GM19025 (cell line): Measurements from ENCODE around the gene SUGCT.

Source experiments
- ATAC-seq: cut with Tn5 transposase; IDR thresholded peaks from one replicate; pipeline ENCODE4 v1.9.1; 2021; ENCODE audit warnings: mild to moderate bottlenecking, low read depth, moderate library complexity; ENCODE audit not compliant: unreplicated experiment

The SUGCT gene

DNA sequence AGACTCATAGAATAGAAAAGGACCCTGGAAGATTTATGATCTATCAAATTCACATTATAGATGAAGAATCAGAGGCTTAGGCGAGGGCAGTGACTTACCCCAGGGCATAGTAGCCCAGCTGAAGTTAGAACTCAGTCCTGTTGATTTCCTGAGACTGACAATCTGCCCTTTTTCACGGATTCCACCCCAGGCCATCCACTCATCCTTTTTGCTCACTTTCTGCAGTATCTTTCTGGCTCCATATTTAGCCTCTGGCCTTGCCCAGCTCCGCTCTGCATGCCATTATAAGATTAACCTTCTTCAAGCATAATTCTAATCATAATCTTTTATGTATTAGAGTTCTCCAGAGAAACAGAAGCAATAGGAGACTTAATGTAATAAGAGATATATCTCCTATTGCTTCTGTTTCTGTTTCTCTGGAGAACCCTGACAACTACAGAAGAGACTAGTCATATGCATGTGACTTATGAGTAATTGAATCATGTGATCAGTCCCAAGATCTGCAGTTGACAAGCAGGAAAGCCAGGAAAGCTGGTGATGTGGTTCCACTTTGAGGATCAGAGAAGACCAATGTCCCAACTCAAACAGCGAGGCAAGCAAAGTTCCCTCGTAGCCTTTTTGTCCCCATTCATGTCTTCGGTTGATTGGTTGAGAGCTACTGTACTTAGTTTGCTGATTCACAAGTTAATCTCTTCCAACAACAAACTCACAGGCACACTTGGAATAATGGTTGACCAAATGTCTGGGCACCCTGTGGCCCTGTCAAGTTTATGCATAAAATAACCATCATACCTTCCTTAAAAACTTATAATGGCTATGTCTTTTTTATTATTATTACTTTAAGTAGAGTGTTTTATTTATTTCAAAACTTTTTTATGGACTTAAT, 412.1 kb downstream of the SUGCT start:
- ATAC-seq = no peak

DNA sequence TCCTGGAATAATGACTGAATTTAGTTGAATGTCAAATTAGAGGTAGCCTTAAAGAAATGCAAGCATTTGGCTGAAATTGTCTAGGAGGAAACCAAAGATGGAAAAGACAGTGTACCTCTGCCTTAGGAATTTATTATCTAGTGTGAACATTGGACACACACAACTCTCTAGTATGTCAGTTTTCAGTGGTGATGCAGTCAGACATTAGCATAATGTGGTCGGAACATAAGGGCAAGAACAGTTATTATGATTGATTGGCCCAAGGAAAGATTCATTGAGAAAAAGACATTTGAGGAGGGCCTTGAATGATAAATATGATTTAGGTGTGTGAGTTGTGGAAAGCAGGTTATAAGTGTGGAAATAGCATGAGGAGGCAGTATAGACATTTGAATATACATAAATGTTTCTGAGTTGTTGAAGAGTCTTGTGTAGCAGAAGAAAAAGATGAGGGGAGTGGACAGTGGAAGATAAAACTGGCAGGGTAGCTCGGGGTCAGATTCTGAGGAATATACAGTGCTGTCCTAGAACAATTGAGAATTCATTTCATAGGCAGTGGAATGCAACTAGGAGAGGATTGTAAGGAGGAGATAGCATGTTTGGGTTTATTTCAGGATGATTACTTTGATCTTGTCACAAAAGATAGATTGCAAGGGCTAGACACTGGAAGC, 414.7 kb downstream of the SUGCT start:
- no peak for ATAC-seq

DNA sequence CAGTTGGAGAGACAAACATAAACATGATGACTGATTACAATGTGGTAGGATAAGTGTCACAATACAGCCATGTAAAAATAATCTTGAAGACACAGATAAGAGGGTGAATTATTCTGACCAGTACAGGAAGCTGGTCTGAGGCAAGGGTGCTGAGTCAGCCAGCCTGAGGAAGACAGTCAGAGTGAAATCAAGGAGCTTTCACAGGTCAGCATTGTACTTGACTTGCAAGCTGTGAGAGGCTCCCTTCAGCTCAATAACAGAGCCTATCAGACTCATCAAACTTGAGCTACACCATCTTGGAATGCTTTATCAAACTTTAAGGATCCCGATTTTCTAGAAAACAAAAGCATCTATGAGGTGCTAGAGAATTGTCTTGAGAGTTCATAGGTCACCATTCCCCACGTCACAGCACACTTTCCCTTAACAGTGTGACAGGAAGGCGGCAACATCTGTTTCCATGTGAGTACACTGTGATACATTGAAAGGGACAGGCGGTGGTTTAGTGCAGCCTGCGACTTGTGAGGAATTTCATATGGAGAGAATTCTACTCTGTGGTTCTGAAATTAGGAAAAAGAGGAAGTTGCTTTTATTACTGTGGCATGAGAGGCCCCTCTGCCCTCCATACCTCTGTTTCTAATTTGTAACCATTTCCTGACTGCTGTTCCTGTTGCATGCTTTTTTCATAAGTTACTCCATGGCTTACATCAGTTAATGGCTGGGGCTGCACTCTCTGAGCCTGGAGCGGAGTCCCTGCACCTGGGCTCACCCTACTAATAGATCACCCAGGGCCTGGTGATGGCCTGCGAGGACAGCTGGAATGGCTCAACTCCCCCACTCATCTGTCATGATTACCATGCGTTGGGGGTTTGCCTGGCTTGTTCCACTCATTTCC, 417.1 kb downstream of the SUGCT start:
- ATAC-seq = peak; percentile 72

DNA sequence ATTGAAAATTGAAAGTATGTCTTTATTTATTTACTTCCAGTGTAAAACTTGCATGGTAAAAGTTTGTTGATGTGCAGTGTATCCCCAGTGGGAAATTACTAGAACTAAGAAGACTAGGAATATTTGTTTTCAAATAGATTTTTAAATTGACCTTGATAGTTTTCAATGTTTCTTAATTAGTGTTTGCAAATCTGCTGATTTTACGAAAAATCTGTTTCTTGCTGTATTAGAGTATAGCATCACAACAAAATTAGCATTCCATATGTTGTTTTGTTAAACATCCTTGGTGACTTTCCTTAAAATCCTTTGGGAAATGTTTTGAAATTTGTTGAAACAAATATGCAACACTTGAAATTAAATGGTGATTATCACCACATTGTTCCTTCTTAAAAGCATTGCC, 425.9 kb downstream of the SUGCT start:
- no peak for ATAC-seq

DNA sequence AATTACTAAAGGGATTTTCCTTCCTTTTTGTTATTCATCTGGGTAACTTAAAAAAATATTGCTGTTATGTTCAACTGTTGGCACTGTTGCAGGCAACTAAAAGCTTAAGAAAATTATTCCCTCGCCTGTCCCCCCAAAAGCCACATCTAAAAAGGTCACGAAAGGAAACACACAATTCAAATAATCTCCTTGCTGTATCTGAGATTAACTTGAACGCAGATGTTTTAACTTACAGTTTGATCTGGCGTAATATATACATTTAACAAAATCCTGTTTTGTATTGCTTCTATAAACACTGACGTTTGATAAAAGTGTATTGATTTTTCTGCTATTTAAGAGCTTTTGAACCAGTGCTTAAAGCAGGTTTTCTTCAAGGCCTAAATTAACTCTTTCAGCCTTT, 432.1 kb downstream of the SUGCT start:
- ATAC-seq = no peak

DNA sequence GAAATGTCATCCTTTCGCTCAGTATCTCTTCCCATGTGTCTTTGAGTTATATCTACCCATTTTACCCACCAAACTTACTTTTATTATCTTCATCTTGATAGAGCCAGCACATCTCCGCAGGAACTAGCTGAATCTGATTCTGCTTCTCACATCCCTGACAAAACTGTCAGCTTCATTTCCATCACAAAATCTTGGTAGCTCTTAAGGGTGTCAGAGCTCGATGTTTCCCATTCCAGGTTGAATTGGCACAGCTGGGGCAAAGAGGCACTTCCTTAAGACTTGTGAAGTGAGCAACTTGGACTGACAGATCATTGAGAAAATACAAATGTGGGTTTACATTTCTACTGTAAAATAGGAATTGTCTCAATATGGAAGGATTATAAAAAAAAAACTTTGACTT, 434.5 kb downstream of the SUGCT start:
- no peak for ATAC-seq

DNA sequence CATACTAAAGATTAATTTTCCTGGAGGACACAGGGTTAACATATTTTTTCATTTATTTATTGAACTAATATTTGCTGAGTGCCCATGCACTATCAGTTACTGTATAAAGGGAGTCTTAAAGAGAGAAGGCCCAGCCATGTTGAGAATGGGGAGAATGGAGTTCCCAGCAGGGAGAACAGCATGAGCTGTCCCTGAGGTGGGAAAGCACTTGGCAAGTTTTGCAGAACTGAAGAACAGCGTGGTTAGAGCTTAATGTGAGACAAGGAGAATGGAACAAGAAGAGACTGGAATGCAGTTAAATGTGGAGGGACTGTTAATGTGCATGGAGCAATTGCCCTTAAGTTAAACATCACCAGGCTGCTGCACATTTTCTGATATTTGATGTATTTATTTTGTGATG, 435.4 kb downstream of the SUGCT start:
- ATAC-seq = no peak

DNA sequence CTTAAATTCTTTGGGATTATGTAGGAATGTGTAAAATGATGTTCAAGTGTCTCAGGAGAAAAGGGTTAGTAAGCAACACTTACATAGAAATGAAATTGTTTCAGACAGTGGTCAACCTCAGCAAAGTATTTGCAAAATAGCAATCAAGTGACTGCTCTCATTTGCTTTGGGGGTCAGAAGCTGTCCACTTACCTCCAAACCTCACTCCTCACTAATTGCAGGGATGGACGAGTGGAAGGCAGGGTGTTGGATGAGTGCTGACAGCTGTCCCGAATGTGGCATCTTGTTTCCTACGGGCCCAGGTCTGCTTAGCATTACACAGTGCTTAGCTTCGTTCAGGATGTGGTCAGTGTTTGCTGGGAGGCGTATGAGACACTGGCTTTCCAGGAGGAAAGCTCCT, 437.0 kb downstream of the SUGCT start:
- no peak for ATAC-seq

DNA sequence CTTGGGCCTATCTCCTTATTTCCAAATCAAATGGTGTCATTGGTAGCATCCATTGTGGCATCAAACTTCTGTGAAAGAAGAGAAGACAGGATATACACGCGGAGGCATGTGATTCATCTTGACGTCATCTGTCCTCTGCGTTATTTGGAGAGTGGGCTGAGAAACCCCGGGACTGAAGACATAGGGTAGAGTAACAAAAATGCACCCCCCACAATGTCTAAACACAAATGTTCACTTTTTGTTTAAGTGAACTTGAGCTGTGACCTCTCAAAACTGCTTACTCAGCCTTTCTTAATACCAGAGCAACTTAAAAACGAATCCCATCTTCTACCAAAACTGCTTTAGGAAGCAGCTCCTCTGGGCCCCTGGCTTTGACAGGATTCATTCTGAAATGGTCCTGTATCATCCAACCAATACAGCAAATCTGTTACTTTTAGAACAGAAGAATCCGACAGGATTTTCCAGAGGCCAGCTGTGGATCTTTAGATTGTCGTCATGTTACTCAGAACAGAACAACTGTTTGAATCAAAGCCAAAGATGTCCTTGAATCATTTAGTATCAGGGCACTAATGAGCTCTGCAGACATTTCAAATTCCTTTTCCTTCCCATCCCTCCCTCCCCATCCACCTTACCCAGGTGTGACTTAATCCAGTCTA, 438.1 kb downstream of the SUGCT start:
- ATAC-seq = no peak

DNA sequence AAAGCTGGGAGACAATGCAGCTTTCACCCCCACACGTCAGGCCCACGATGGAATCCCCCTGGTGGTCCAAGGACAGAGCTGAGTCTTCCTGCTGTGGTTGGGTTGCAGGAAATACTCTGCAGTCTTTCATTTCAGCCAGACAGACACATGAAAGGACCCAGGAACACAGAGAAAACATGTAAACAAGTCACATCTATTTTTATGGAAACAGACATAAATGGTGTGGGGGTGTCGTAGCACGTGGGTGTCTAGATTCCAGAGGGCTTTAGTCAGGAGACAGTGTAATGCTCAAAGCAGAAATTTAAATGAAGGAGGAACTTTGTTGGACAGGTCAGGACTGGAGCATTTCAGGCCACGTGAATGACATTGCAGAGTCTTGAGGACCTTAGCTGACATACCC, 444.6 kb downstream of the SUGCT start:
- no peak for ATAC-seq

DNA sequence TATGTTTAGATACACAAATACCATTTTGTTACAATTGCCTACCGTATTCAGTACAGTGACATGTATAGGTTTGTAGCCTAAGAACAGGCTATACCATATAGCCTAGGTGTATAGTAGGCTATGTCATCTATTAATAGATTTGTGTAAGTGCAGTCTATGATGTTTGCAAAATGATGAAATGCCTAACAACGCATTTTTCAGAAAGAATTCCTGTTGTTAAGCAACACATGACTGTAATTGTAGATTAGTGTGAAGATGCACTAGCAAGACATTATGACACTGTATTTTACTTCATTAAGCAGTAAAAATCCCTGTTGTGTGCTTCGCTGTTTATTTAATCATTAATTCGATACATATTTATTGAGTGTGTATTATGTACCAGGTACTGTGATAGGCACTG, 446.0 kb downstream of the SUGCT start:
- no peak for ATAC-seq

DNA sequence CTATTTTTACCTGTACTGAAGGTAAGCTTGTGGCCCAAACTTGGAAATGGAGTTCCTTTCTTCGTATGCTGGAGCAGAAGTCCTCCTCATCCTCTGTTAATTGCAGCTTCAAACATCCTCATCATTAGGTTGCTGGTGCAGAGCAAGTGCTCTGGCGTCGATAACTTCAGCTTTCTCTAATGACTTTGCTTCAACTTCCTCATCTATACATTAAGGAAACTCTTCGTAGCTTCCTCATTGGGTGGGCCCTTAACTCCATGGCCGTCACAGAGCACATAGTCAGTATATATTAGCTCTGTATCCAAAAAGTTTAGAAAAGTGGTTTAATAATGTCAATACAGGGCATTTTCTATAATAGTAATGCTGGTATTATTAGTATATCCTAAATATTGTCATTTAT, 447.7 kb downstream of the SUGCT start:
- ATAC-seq = no peak

DNA sequence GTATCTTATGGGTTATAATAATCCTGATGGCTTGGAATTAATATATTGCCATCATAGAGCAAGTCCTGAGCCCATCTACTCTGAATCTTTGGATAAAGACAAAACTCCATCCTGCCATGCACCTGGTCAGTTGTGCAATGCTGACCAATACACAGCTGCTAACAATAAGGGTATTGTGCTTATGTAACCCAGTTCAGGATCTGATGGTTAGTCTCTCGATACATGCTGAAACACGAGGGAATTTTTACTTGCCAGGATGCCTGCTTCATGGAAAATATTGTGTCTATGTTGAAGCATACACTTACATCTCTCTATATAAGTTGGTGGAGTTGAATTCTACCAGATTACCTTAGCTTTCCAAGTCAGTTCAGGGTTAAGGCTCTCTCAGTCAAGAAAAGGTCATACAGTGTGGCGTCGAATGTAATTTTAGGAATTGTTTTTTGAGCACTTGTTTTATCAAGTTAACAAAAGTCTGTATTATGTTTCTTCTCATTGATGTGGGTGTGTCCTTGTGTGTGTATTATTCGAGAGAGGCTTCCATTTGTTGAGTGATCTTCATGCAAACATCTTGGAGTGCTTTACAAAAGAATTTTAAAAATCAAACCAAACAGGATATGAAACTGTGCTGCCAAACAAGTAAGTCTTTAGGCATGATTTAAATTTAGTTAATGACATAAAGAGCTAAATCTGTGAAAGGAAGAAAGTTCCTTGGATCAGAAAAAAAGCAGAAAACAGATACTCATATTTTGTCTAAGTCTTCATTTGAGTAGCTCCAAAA, 449.1 kb downstream of the SUGCT start:
- ATAC-seq = no peak

DNA sequence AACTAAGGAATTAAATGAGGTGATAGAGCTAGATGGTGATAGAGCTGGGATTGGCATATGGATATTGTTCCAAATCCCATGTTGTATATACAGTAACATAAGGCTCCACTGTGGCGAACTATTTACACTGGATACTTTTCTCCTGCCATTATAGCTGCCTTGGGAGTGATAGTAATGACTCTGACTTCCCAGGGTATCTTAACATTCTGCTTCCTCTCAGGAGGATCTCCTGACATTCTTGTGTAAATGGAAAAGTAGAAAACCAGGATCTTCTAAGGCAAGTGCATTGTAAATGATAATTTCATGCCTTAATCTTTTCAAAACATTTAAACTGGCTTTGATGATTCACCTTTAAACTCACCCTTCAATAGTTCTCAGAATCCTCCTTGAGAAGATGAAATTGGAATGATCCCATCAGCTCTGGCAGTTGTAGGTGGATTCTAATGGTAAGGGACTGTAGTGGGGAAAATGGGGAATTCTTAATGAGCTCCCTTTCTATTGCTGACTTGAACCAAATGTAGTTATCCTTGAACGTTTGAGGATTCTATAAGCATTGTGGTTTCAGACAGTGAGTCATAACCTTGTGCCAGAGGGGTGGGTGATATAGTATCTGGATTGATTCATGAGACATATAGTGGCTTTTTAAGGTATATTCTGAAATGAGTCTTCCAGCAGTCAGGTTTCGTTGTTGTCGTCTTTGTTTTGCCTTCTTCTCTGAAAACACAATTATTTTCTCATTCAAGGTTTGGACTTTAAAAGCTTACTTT, 450.0 kb downstream of the SUGCT start:
- no peak for ATAC-seq

DNA sequence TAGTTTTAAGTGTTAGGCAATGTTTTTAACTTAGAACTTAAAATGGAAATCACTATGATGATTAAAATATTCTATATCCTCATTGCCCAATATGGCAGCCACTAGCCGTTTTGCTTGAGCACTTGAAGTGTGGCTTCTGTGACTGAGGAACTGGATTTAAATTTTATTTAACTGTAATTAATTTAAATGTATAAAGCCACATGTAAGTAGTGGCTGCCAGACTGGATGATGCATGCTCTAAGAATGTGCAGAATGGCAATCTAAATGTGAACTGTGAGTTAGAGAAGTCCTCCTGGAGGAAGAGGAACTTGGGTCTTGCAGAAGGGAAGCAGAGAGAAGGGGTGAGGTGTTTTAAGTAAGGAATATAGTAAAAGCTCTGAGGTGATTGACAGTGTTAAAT, 451.4 kb downstream of the SUGCT start:
- no peak for ATAC-seq

DNA sequence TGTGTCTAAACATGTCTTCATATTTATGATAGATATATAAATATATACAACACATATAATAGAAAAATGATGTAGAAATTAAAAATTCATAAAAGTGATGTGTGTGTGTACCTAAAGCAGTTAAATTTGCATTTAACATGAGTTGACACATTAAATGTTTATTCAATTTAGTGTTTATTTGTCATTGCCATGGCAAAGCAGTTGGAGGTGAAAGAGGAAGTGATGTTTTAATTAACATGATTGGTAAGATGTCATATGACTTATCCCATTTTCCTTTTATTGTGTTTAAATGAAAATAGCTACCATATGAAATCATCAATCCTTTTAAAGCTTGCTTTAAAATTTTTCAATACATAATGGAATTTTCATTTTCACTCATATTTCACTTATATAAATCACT, 452.6 kb downstream of the SUGCT start:
- ATAC-seq = no peak

DNA sequence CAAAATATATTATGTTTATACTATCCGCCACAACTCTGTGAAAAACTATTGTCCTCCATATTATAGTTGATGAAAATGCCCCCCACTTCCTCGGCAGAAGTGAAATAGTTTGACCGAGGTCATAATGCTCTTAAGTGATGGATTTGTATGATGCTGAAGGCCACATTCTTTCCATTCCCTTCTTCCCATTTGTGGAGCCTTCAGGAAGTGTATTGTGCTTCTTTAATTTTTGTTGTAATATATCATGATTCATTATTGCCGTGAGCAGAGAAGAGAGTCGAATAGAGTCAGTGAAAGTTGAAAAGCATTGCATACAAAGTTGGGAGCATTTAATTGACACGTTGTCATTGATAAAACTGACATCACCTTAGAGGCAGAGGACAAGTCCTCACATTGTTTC, 460.3 kb downstream of the SUGCT start:
- ATAC-seq = no peak

DNA sequence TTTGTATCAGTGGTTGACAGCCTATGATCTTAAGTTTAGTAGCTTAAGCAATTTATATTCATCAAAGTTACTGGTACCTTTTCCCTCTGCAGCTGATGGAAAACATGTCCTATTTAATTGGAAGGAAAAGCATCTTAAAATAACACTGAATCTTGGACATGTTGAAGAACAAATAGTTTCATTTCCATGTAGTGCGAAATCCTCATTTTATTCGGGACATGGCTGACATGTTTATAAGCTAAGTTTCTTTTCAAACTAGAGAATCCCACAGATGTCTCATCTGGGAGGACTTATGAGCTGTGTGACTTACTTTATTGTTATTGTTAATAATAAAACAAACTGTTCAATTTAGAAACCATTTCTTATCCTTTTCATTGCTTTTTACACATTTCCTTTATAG, 461.0 kb downstream of the SUGCT start:
- no peak for ATAC-seq

DNA sequence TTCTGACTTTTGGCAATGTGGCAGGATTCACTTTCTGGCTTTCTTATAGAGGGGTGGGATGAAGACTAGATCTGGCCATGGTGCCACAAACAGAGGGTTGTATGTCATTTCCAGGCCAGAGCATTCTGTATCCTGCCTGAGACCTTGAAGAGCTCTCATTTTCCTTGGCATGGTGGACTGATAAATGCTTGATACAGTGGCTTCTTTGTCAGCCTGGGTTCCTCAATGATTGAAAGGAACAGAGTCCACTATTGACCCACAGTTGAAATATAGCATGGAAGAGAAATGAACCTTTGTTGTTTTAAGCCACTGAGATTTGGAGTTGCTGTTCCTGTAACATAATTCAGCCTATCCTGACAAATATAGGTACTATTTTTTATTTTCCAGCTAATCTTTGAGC, 462.7 kb downstream of the SUGCT start:
- no peak for ATAC-seq
